ENCODE data around the gene MAST2. TPM values are rescaled to one million over a fixed set of nuclear protein-coding genes. Genes with fewer than 3 reads are reported as not detected.
"Not testable (repeated sequence)": the region's sequence is repeated elsewhere in the genome, so short reads cannot be mapped to it uniquely, and the experiment has no call there.

The MAST2 gene
- total RNA-seq, 2 donors from 2014 or later: 31.8 to 73.2 TPM

GRCh38 chr1:45960930-45961715 lies 157.7 kb downstream of the MAST2 start:
- Mint-ChIP-seq H3K9me3 (no peaks in the 10 kb centered on the region), H3K27ac (no peak overlapping the region), H3K4me3 (no peak overlapping the region), H3K27me3 (no peaks in the 10 kb centered on the region), H3K4me1 (ENCODE audit: low read depth in 2 of 2) (peaks cover 14 to 18% of the 10 kb centered on the region in 2 donors), H3K36me3 (peaks cover 13% of the 10 kb centered on the region)
- ATAC-seq: no peak
- DNase-seq (ENCODE audit: low spot score): no peak

- H3K9me3 Mint-ChIP-seq; DNase-seq (ENCODE audit: low spot score); H3K27me3 Mint-ChIP-seq; H3K4me3 Mint-ChIP-seq; H3K27ac Mint-ChIP-seq; ATAC-seq: not testable (repeated sequence)
- peaks cover 14 to 18% of the 10 kb centered on the region in 2 donors for H3K4me1 Mint-ChIP-seq (ENCODE audit: low read depth in 2 of 2)
- H3K36me3 Mint-ChIP-seq: peaks cover 13% of the 10 kb centered on the region
Observed at GRCh38 chr1:45961936-45962335, 158.5 kb downstream of the MAST2 start.

- Mint-ChIP-seq H3K36me3 (no peaks in the 10 kb centered on the region), H3K9me3 (no peaks in the 10 kb centered on the region), H3K4me1 (ENCODE audit: low read depth in 2 of 2) (peaks cover 4 to 10% of the 10 kb centered on the region in 2 donors), H3K4me3 (no peak overlapping the region), H3K27ac (no peak overlapping the region), H3K27me3 (no peaks in the 10 kb centered on the region)
- ATAC-seq (no peak), DNase-seq (ENCODE audit: low spot score) (no peak)
Observed at GRCh38 chr1:45968941-45969666, 165.7 kb downstream of the MAST2 start.

GRCh38 chr1:45969866-45970265 lies 166.5 kb downstream of the MAST2 start:
- Mint-ChIP-seq H3K27ac (no peak overlapping the region), H3K4me3 (no peak overlapping the region), H3K9me3 (no peaks in the 10 kb centered on the region), H3K4me1 (ENCODE audit: low read depth in 2 of 2) (peaks cover 2 to 3% of the 10 kb centered on the region in 2 donors), H3K36me3 (no peaks in the 10 kb centered on the region), H3K27me3 (no peaks in the 10 kb centered on the region)
- DNase-seq (ENCODE audit: low spot score) (no peak), ATAC-seq (no peak)

GRCh38 chr1:45971335-45971734 lies 167.9 kb downstream of the MAST2 start:
- ATAC-seq: no peak
- H3K9me3 Mint-ChIP-seq: no peaks in the 10 kb centered on the region
- no peak for DNase-seq (ENCODE audit: low spot score)
- H3K27ac Mint-ChIP-seq: no peak overlapping the region
- H3K36me3 Mint-ChIP-seq: no peaks in the 10 kb centered on the region
- H3K4me1 Mint-ChIP-seq (ENCODE audit: low read depth in 2 of 2): no peaks in the 10 kb centered on the region
- no peak overlapping the region for H3K4me3 Mint-ChIP-seq
- no peaks in the 10 kb centered on the region for H3K27me3 Mint-ChIP-seq

GRCh38 chr1:45971922-45972531 lies 168.6 kb downstream of the MAST2 start:
- Mint-ChIP-seq H3K4me1 (ENCODE audit: low read depth in 2 of 2) (no peaks in the 10 kb centered on the region), H3K9me3 (no peaks in the 10 kb centered on the region), H3K27me3 (no peaks in the 10 kb centered on the region), H3K36me3 (no peaks in the 10 kb centered on the region), H3K27ac (no peak overlapping the region), H3K4me3 (no peak overlapping the region)
- ATAC-seq (no peak), DNase-seq (ENCODE audit: low spot score) (no peak)

GRCh38 chr1:45972621-45973020 lies 169.2 kb downstream of the MAST2 start:
- no peak overlapping the region for H3K27ac Mint-ChIP-seq
- no peak overlapping the region for H3K4me3 Mint-ChIP-seq
- no peaks in the 10 kb centered on the region for H3K9me3 Mint-ChIP-seq
- no peak for DNase-seq (ENCODE audit: low spot score)
- H3K36me3 Mint-ChIP-seq: no peaks in the 10 kb centered on the region
- H3K27me3 Mint-ChIP-seq: no peaks in the 10 kb centered on the region
- no peak for ATAC-seq
- no peaks in the 10 kb centered on the region for H3K4me1 Mint-ChIP-seq (ENCODE audit: low read depth in 2 of 2)

- no peaks in the 10 kb centered on the region for H3K9me3 Mint-ChIP-seq
- no peak overlapping the region for H3K27ac Mint-ChIP-seq
- H3K4me3 Mint-ChIP-seq: no peak overlapping the region
- DNase-seq (ENCODE audit: low spot score) (no peak), ATAC-seq (no peak)
- no peaks in the 10 kb centered on the region for H3K36me3 Mint-ChIP-seq
- no peaks in the 10 kb centered on the region for H3K27me3 Mint-ChIP-seq
- no peaks in the 10 kb centered on the region for H3K4me1 Mint-ChIP-seq (ENCODE audit: low read depth in 2 of 2)
Observed at GRCh38 chr1:45973121-45973520, 169.7 kb downstream of the MAST2 start.

GRCh38 chr1:45974541-45975269 lies 171.3 kb downstream of the MAST2 start:
- Mint-ChIP-seq H3K4me1 (ENCODE audit: low read depth in 2 of 2) (no peaks in the 10 kb centered on the region), H3K4me3 (no peak overlapping the region), H3K27ac (no peak overlapping the region), H3K9me3 (no peaks in the 10 kb centered on the region), H3K36me3 (no peaks in the 10 kb centered on the region), H3K27me3 (no peaks in the 10 kb centered on the region)
- ATAC-seq (no peak), DNase-seq (ENCODE audit: low spot score) (no peak)

- Mint-ChIP-seq H3K36me3 (no peaks in the 10 kb centered on the region), H3K4me3 (no peak overlapping the region), H3K27me3 (no peaks in the 10 kb centered on the region), H3K27ac (no peak overlapping the region), H3K9me3 (no peaks in the 10 kb centered on the region), H3K4me1 (ENCODE audit: low read depth in 2 of 2) (no peaks in the 10 kb centered on the region)
- ATAC-seq (no peak), DNase-seq (ENCODE audit: low spot score) (no peak)
Observed at GRCh38 chr1:45976623-45977022, 173.2 kb downstream of the MAST2 start.

- no peak for ATAC-seq
- Mint-ChIP-seq H3K9me3 (no peaks in the 10 kb centered on the region), H3K36me3 (no peaks in the 10 kb centered on the region), H3K4me1 (ENCODE audit: low read depth in 2 of 2) (no peaks in the 10 kb centered on the region), H3K27ac (no peak overlapping the region), H3K27me3 (no peaks in the 10 kb centered on the region), H3K4me3 (no peak overlapping the region)
- no peak for DNase-seq (ENCODE audit: low spot score)
Observed at GRCh38 chr1:45979074-45979777, 175.8 kb downstream of the MAST2 start.

GRCh38 chr1:45979778-45980176 lies 176.4 kb downstream of the MAST2 start:
- DNase-seq (ENCODE audit: low spot score): no peak
- no peaks in the 10 kb centered on the region for H3K4me1 Mint-ChIP-seq (ENCODE audit: low read depth in 2 of 2)
- ATAC-seq: no peak
- H3K27ac Mint-ChIP-seq: no peak overlapping the region
- H3K36me3 Mint-ChIP-seq: no peaks in the 10 kb centered on the region
- no peaks in the 10 kb centered on the region for H3K27me3 Mint-ChIP-seq
- no peak overlapping the region for H3K4me3 Mint-ChIP-seq
- no peaks in the 10 kb centered on the region for H3K9me3 Mint-ChIP-seq

GRCh38 chr1:45982359-45982758 lies 178.9 kb downstream of the MAST2 start:
- Mint-ChIP-seq H3K36me3 (no peaks in the 10 kb centered on the region), H3K4me3 (no peak overlapping the region)
- ATAC-seq: no peak

More at GRCh38 chr1:45982359-45982758, 178.9 kb downstream of the MAST2 start:
- Mint-ChIP-seq H3K27ac (no peak overlapping the region), H3K27me3 (no peaks in the 10 kb centered on the region), H3K4me1 (ENCODE audit: low read depth in 2 of 2) (no peaks in the 10 kb centered on the region), H3K9me3 (no peaks in the 10 kb centered on the region)
- DNase-seq (ENCODE audit: low spot score): no peak

Measured in natural killer cell treated with Interleukin-12 subunit alpha and Interleukin-12 subunit beta and Interleukin-15 and Interleukin-18, amount 100 ng/mL, for 72 hours (primary cell).